Superior temporal gyrus (tissue), 1 donor: ENCODE data around the gene TGFBR3L.

Experiments used
- DNase-seq: peaks from one replicate; pipeline ENCODE4 v3.0.0-alpha.2; 2016; ENCODE audit errors: extremely low spot score

Gene TGFBR3L

DNA sequence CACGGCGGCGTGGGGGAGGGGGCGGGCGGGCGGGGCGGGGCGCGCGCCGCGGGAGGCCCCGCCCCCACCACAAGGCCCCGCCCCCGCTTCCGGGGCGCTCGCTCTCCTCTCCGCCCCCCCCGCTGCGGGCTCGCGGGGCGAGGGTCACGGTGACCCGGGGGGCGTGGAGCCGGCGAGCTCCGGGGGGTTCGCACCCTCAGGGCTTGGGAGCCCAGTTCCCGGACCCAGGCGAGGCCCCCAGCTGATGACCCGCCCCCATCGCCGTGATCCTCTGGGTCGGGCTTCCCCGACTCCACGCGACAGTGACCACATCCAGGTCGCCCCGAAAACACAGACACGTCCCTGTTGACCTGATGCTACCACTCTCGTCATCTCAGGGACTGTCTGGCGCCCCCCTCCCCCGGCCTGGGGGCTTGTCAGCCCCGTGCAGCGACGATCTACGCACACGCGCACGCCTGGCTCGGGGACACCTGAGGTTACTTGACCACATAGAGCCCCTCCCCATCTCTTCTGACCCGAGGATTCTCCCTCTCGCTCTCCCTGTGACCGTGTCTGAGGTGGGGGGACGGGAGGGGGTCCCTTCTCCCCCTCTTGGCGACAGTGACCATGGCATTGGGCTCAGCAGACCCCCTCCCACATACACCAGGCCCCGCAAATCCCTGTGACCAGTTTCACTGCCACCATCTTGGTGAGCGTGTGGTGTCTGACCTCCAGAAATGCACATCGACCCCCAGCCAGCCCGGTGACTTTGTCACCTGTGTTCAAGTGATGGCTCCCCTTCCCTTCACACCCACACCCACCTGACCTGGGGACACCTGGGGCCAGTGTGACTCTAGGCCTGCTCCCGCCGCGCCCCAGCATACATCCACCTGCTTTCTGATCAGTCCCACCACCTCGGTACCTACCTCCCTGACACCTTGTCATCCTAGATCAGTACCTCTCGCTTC, 10.3 kb upstream of the TGFBR3L start:
- no peak for DNase-seq

DNA sequence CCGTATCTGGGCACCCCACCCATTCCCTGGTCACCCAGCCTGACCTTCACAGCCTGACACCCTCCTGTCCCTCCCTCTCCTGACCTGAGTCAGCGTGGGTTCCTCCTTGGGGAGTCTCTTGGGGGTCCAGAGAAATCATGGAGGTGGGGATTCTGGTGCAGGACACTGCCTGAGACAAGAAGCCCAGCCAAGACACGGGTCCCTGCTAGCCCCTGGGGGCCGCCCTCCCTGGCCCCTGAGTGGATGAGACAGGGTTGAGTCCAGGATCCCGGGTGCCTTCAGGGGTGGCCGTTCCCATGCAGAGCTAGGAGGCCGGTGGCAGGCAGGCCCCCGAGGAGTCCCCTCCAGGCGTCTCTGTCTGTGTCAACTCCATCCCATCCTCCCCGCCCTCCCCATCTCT, 9.4 kb upstream of the TGFBR3L start:
- DNase-seq: no peak

DNA sequence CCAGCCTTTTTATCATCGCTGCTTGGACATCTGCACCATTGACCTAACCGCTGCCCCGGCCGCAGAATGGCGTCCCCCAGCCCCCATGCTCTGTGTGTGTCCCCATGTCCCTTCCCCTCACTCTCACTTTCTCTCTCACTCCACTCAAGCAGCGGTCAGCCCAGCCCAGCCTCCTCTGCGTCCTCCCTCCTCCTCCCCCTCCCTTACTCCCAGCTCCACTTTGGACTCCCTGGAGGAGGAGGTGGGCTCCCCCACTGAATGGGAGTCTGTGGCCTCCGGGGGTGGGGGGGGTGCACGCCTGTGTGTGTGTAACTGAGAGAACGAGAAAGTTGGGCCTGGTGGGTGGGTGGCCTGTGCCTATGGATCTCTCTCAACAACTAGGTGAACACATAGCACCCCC, 8.8 kb upstream of the TGFBR3L start:
- DNase-seq: no peak

DNA sequence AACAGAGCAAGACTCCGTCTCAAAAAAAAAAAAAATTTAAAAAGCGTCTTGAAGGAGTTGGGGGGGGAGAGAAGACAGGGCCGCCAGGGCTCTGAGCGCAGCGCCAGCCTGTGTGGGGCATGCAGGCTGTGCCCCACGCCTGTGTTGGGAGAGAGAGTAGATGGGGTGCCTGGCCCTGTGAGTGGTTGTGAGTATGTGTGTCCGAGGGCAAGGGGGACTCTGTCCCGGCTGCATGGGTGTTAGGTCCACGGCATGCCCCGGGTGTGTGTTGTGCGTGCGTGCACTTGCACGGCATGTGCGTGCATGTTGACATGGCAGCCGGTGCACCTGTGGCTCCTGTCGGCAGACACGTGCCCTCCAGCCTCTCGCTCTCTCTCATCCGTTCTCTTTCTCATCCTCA, 7.5 kb upstream of the TGFBR3L start:
- no peak for DNase-seq

DNA sequence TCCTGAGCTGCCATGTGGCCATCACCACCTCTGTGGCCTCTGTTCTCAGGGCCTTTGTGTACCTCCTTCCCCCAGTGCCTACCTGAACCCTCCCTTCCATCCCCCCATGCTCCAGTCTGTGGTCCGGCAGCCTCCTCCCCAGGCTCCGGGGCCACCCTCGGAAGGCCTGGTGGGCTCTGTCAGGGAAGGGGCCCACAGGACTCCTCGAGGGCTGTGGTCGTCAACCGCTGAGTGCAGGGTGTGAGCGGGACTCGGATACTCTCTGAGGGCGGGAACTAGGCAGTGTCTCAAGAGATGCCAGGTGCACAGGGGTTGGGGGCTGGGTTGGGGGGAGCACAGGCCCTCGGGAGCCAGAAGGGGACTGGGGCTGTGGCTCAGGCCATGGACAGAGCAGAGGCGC, 7.1 kb upstream of the TGFBR3L start:
- no peak for DNase-seq

DNA sequence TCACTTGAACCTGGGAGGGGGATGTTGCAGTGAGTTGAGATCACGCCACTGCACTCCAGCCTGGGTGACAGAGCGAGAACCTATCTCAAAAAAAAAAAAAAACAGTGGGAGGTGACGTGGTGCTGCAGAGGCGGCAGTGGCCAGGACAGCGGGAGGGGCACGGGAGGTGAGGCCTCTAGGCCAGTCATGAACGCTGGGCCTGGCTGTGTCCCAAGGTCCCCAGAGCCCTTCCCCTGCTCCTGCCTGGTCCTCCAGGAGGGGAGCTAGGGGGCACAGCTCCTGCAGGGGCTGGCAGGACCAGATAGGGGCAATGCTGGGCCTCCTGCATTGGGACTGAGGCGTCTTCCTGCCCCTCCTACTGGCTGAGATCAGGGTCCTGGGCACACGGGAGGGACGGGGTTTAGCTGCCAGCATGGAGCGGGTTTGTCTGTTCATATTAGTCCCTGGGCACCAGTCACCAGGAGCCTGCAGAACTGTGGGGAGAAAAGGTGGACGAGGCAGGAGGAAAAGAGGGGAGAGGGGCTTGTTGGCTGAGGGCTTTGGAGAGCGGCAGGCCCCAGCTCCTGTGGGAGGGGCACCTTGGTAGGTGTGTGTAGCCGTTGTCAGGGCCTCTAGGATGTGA, 6.4 kb upstream of the TGFBR3L start:
- DNase-seq: no peak

DNA sequence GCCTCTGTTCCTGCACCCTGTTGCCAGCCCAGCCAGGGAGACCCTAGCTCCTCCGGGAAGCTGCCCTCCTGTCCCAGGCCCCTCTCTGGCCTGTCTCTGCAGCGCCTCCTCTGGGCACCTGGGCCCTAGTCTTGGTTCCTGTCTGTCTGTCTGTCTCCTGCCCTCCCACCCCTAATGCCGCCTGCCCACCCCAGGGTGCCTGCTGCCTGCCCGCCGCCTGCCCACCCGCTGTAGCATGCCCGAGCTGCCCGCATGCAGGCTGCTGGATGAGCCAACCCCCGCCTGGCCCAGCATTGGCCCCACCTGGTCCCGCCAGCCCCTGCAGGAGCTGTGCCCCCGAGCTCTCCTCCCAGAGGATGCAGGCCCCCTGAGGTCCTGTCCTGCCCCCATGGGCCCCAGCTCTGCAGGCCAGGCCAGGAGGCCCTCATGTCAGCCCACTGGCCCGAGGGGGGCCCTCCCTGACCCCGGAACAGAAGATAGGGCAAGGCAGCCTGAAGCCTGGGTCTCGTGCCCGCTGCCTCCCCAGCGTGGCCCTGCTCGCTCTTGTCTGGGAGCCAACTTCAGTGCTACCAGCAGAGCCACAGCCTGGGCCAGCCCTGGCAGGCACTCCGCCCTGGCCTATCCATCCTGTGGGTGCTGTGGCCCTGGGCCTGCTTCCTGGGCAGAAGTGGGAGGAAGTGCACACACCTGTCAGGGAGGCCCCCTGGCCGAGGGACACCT, 5.7 kb upstream of the TGFBR3L start:
- DNase-seq: no peak

DNA sequence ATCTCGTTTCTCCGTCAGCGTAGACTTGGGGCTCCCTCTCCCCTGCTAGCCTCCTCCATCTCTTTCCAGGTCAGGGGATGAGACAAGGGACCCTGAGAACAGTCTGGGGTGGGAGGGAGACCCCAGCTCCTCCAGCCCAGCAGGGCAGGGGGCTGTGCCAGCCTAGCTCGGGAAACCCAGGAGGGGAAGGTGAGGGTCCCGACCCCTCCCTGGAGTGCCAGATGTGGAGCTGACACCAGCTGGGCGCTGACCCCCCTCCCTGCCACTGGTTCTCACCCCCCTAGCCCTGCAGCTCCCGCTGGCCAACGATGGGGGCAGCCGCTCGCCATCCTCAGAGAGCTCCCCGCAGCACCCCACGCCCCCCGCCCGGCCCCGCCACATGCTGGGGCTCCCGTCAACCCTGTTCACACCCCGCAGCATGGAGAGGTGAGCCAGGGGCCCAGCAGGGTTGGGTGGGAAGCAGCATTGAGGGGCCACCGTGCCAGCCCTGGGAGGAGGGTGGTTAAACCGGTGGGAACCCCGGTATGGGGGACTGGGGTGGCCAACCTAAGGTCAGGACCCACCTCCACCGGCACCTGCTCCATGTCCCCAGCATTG, 5.1 kb upstream of the TGFBR3L start:
- no peak for DNase-seq

DNA sequence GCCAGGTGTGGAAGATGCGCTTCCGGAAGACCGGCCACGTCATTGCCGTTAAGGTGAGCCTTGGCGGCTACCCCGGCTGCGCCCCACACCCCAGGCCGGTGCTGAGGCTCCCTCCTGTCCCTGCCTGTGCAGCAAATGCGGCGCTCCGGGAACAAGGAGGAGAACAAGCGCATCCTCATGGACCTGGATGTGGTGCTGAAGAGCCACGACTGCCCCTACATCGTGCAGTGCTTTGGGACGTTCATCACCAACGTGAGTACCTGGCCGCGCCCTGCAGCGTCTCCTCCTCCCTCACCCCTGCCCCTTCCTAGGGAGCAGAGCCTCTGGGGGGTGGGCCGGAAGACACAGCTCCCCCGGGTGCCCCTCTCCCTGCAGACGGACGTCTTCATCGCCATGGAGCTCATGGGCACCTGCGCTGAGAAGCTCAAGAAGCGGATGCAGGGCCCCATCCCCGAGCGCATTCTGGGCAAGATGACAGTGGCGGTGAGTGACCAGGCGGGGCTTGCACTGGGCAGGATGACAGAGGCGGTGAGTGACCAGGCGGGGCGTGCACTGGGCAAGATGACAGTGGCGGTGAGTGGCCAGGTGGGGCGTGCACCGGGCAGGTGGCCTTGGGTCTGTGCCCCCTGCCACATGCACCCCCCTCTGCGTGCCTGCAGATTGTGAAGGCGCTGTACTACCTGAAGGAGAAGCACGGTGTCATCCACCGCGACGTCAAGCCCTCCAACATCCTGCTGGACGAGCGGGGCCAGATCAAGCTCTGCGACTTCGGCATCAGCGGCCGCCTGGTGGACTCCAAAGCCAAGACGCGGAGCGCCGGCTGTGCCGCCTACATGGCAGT, 4.1 kb upstream of the TGFBR3L start:
- DNase-seq: no peak

DNA sequence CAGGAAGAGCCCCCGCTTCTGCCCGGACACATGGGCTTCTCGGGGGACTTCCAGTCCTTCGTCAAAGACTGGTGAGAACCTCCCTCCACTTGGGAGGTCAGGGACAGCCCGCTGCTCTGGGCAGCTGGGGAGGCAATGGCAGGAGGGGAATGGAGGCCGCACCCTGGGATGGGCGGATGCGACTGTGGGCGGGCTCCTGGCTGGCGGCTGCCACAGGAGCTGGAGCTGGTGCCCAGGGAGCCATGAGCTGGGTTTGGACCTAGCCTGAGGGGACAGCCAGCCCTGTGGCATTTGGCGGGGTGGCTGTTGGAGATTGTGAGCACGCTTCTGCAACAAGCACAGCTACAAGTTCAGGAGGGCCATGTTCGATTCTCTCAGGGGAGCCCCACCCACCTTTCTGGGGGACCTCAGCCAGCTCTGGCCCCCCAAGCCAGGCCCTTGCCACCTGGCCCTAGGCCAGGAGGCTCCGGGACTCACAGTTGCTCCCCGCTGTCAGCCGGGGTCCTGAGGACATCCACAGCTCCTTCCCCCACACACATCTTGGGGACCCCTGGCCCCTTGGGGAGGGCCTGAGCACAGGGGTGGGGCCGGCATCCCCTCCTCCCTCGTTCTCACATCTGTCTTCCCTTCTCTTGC, 3.0 kb upstream of the TGFBR3L start:
- DNase-seq: no peak

DNA sequence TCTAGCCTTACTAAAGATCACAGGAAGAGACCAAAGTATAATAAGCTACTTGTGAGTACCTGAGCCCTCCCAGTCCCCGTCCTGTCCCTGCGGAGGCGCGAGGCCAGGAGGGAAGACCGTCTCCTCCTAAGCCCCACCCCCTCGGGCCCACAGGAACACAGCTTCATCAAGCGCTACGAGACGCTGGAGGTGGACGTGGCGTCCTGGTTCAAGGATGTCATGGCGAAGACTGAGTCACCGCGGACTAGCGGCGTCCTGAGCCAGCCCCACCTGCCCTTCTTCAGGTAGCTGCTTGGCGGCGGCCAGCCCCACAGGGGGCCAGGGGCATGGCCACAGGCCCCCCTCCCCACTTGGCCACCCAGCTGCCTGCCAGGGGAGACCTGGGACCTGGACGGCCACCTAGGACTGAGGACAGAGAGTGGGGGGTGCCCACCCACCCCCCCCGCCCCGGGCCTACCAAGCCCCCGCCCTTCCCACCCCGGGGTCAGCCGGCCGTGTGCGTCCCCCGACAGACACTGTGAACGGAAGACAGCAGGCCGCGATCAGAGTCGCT, 2.4 kb upstream of the TGFBR3L start:
- DNase-seq: no peak

DNA sequence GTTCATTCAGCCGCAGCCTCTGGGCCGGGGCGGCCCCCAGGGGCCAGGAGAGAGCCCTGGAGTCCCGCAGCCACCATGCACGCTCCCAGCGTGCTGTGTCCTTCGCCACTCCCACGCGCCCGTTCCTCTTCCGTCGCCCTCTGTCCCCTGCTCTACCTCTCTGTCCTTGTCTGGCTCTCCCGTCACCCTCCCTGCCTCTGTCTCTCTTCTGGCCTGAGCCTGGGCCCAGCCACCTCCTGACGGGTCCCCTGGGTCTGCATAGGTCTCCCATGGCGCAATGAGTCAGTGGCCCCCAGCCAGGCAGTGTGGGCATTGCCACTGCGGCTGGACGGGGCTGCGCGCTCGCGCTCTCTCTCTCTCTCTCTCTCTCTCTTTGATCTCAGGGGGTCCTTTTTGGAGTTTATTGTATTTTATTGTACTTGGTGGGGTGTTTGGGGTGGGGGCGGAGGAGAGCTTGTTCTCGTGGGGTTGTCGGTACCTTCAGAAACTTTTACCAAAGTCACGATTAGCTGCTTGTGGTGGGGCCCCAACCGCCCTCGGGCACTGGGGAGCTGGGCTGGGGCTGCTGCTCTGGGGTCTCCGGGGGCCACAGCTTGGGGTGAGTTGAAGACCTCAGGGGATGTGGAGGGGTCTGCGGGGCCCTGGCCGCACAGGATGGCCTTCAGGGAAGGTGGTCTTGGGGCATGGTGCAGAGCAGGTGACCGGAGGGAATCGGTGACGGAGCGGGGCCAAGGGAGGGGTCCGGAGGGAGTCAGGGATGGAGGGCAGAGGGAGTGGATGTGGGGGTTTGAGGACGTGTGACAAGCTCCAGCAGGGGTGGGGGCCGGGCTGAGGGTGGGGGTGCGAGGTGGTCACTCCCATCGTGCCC, 1.7 kb upstream of the TGFBR3L start:
- no peak for DNase-seq

DNA sequence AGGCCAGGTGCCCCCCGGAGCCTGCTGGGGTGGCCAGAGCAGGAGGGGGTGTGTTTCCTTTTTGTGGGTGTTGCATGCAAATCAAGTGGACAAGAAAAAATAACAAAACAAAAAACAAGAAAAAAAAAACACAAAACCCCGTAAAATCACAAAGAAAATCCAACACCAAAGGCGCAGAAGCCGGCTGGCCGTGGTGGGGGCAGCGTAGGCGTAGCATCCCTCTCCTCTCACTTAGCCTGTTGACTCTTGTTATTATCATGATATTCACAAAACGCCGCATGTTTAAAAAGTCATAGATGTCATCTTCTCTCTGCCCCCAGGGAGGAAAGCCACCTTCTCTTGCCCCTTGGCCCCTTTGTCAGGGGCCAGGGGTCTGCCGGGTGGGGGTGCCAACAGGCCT, 978 bp upstream of the TGFBR3L start:
- DNase-seq: no peak

DNA sequence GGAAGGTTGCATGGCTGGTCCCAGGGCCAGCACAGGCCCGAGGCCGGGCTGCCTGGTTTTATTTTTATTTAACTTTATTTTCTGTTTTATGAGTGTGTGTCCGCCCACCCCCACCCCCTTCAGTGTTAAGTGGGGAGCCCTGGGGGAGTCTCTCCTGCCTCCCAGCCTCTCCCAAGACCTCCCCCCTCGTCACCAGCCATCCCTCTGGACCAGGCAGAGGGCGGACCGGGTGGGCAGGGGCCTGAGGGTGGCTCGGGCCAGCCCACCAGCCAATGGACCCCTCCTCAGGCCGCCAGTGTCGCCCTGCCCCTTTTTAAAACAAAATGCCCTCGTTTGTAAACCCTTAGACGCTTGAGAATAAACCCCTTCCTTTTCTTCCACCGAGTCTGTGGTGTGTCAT, 531 bp upstream of the TGFBR3L start:
- no peak for DNase-seq

DNA sequence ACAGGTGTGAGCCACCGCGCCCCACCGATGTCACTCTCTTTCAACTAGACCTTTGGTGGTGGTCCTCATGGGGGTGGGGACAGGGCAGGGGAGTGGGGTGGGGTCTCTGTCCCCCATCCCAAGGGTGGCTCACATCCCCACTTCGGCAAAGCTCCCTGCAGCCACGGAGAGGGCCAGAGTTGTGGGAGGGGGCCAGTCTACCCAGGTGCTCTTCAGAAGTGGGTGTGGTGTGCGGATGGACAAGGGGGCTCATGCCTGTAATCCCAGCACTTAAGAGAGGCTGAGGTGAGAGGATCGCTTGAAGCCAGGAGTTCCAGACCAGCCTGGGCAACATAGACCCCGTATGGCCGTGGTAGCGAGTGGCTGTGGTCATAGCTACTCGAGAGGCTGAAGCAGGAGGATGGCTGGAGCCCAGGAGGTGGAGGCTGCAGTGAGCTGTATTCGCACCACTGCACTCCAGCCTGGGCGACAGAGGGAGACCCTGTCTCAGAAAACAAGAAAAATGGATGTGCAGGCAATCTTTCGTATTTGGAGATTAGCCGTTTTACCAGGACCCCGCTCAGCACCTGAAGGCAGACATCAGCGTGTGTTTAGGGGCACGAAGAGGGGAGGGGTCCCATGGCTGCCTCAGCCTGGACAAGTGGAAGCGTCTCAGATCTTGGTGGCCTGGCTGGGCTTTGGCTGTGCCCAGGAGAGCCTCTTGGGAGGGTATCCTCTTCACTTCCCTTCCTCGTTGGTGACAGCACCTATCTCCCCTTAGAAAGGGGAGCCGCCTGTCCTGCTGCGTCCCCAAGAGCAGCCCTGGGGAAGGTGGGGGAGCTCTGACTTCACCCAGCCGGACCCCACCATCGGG, 846 bp downstream of the TGFBR3L start:
- DNase-seq: no peak

DNA sequence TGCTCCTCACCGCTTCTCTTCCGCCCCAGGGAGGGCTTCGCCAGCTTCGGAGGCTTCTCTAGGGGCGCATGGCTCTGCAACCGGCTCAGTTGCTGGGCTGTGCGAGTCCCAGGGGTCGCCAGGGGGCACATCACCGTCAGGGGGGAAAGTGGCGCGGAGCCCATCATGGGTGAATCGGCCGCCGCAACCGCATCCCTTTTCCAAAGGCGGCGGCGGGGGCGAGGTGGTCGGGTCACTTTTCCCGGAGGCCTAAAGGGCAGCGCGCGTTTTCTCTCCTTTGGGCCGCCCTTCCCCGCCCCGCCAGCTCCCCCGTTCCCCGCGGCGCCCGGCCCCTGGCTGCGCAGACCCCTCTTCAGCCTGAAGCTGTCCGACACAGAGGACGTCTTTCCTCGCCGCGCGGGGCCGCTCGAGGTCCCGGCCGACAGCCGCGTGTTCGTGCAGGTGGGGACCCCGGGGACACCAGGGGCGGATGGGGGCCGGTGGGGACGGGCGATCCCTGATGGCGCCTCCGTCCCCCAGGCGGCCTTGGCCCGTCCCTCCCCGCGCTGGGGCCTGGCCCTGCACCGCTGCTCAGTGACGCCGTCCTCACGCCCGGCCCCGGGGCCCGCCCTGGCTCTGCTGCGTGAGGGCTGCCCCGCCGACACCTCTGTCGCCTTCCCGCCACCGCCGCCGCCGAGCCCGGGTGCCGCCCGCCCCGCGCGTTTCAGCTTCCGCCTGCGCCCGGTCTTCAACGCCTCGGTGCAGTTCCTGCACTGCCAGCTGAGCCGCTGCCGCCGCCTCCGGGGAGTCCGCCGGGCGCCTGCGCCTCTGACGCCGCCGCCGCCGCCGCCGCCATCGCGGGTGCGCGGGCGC, 1.7 kb downstream of the TGFBR3L start:
- no peak for DNase-seq

DNA sequence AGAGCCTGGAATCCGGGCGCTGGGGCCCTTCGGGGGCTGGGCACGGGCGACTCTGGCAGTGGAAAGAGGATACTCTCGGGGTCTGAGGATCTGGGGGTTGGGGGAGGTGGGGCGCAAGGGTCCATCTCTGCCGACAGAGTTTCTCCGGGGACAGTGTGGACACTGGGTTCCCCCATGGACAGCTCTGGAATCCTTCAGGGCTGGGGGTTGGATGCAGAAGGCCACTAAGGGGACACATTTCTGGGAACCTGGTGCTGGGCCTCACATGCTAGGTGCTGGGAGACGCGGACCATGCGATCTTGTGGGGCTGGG, 2.3 kb downstream of the TGFBR3L start:
- no peak for DNase-seq
